SK-N-DZ (cell line): ENCODE measurements around the gene STK35.

Experiments
- DNase-seq: peaks from one replicate; pipeline ENCODE4 v3.0.0-alpha.2; 2015; ENCODE audit warnings: low spot score

STK35 gene

GRCh38 chr20:2133318-2134183, 31.9 kb downstream of the STK35 start:
- DNase-seq: no peak

DNA sequence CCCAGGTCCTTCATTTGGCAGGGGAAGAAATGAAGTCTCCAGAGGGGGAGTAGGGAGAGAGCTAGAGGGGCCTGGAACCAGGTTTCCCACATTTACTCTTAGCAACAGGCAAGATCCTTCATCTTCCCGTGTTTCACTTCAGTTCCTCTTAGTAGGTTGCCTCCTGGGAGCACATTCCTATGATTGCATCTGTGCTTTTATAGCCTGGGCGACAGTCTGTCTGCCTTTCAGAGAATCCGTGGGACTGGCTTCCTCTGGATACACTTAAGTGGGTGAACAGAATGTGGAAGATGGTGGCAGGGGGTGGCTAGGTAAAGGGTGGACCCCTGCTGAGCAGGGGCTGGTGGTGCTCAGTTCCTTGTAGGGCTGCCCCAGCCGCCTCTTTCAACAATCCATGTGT, 33.4 kb downstream of the STK35 start:
- no peak for DNase-seq

- DNase-seq: no peak
These were observed 34.6 kb downstream of the STK35 start for GRCh38 chr20:2136275-2136674.

DNA sequence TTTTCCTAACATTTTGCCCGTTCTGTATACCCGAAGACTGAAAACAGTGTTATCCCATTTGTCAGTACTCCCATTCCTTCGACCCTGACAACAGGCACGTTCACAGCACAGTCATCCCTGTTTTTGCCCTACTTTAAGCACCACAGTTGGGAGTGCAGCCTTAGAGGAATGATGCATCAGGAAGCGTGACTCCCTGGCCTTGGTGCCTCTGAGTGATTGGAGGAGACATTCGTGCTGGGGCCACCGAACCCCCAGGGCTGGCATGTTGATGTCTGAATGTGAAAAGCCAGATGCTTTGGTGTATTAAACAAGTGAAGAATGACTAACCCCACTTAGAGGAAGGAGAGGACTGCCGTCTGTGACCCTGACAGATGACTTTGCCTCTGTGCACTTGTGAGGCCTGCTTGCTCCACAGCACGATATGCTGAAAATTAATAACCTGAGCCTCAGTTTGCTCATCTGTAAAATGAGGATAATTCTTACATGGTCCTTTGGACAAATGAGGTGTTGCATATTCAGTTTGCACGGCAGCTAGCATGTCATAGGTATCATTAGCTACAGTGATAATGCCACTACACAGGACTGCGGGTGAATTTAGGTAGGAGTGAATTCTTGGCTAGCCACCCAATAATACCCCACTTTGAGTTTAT, 36.0 kb downstream of the STK35 start:
- DNase-seq: no peak

- DNase-seq: no peak
These were observed 36.8 kb downstream of the STK35 start for GRCh38 chr20:2138396-2138795.

DNA sequence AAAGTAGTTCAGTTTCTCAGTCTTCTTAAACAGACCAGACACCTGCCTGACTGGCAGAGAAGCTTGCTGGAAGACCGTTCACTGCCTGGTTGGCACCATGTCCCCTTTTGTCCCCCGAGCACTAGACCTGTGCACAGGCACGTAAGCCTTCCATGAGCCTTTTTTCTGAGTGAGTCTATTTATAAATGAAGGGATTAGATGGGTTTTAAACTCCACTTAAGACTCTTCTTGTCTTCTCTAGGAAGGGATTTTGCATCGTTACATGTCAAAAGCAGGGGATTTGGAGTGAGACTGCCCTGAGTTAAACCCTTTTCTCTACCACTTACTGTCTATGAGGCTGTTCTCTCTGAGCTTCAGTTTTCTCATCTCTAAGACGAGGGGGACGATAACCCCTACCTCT, 37.6 kb downstream of the STK35 start:
- DNase-seq: no peak

DNA sequence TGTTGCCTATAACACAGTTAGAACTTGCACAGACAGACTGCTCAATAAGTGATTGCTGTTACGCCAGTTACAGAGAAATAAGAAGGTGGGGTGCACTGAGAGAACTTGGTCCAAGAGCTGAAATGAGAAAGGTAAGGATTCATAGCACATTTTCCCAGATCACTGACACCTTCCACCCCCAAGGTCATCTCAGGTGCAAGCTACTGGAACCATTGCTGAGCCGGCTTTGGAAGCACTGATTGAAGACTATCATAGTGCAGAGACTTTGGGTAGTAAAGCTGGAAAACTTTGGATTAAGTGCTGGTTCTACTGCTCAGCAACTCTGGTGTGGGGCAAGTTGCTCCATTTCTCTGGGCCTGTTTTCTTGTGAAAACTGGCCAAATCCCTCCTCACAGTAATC, 38.1 kb downstream of the STK35 start:
- DNase-seq: no peak

DNA sequence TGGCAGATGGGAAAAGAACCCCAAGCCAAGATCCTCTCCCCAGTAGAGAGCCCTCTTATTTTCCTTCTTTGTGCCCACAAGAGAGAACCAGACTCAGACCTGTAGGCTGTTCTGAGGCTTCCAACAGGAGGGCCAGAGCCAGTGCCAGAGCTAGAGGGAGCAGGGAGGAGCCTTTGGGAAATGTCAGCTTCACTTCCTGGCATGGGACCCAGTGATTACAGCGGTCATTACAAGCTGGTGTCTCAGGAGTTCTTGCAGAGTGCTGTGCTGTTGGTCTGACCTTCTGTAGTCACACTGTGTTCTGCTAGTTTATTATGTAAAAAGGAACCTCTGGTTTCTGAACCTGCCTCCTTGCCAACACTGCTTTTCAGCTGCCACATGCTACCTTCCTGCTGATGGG, 38.9 kb downstream of the STK35 start:
- DNase-seq: no peak

DNA sequence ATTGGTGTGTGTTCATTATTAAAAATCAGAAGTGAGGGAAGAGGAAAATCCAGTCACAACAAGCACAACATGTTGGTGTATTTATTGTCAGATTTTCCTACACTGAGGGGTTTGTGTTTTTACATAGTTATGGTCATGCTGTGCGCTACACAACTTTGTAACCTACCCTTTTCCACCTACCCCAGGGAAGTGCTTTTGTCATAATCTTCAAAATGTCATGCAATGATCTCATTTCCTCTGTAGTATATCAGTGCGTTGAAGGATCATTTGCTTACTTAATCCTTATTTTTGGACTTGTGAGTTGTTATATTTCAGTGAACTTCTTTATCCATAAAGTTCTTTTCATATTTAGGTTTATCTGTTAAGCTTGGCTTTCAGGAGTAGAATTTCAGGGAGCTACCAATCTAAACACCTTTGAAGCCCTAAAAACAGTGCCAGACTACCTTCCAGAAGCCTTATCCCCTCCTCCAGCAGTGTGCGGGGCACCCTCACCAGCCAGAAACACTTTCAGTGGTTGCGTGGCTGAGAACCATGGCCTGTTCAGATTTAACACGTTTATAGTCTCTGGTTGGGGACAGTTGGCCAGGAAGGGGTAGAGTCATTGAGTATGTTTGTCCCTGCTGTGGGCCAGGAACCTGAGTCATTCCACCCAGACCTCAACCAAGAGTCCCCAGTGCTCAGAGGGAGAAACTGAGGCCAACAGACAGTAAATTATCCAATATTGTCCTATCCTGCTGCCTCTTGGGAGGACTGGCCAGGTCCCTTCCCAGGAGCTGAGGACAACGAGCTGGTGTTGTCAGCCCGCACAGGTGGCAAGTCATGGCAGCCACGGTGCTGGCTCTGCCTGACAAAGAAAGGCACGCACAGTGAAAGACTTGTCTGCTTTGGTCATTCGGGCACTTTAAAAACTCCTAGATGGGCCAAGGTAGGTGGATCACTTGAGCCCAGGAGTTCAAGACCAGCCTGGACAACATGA, 40.3 kb downstream of the STK35 start:
- no peak for DNase-seq

DNA sequence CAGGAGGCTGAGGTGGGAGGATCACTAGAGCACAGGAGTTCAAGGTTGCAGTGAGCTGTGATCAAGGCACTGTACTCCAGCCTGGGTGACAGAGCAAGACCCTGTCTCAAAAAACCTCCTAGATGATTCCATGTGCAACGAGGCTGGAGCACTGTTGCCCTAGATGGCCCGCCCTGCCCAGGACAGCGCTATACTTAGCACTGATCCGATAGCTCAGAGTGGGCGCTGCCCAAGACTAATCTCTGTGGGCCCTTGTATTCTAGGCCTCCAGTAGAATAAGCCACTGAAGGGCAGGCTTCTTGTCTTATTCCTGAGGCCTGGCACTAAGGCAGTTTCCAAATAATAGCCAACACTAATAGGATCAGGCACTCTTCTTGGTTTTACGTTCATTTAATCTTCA, 41.0 kb downstream of the STK35 start:
- DNase-seq: no peak

DNA sequence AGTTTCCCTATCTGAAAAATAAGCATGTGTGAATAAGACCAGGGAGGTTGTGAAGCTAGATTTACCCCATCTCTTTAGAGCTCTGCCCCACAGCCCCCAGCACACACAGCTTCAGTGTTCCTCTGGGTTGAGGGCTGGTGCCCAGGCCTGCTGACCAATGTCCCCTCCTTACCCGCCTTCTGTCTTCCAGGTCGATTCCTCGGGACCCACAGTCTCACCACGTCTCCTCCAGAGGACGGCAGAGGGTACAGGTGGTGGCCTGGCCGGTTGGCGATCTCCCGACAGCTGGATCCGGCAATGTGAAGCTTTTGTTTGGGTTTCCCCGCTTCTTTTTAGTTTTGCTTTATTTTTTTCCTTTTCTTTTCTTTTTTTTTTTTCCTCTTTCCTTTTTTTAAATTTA, 42.0 kb downstream of the STK35 start:
- no peak for DNase-seq

- no peak for DNase-seq
These were observed 43.2 kb downstream of the STK35 start for GRCh38 chr20:2144850-2145249.

GRCh38 chr20:2145376-2145775, 43.7 kb downstream of the STK35 start:
- DNase-seq: no peak

- no peak for DNase-seq
These were observed 44.6 kb downstream of the STK35 start for GRCh38 chr20:2146080-2146867.

DNA sequence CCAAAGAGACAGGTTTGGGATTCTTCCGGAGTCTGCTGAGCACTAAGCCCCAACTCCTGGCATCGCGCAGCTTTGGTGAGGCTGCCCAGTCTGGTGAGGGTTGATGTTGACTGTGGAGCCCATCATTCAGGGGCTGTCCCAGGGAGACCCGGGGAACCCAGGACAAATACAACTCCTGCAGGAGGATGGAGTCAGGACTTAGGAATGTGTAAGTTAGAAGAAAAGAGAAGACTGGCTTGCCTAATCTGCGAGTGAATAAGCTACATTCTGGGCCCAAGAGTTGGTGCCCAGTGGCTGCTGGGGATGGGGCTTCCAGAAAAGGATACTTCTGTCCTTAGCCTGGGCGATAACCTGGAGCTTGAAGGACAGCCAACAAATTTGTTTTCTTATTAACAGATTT, 47.9 kb downstream of the STK35 start:
- no peak for DNase-seq

DNA sequence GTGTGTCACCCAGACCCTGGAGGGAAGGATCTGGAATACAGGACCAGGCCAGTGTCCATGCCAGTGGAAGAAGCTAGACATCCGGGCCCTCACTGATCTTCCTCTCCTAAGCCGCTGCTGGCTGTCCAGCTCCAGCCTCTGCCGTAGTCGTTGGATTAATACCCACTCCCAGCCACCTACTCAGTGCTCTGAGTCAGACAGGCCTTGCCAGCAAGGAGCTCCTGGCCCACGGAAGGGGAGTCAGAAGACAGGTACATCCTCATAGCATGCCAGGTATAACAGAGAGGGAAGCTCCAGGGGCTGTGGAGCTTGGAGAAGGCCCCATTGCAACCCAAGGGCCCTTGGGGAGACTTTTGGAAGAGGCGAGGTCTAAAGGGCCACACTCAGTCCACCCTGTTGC, 49.0 kb downstream of the STK35 start:
- DNase-seq: no peak

- no peak for DNase-seq
These were observed 50.2 kb downstream of the STK35 start for GRCh38 chr20:2151858-2152281.

- no peak for DNase-seq
These were observed 50.7 kb downstream of the STK35 start for GRCh38 chr20:2152317-2152716.

DNA sequence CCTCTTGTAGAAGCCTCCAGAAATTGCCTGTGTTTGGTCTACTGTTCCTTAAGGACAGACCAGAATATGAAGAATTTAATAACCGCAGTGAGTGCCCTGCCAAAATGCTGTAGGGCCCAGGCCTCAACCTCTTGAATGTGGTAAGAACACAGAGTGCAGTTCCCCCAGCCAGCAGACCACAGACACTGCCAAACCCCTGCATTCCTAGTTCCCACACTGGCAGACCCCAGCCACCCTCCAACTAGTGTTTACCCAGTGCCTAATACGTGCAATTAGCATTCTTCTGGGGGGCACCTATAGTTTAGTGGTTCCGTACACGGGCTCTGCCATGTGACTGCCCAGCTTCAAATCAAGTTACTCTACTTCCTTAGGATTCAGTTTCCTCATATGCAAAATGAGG, 51.7 kb downstream of the STK35 start:
- no peak for DNase-seq

DNA sequence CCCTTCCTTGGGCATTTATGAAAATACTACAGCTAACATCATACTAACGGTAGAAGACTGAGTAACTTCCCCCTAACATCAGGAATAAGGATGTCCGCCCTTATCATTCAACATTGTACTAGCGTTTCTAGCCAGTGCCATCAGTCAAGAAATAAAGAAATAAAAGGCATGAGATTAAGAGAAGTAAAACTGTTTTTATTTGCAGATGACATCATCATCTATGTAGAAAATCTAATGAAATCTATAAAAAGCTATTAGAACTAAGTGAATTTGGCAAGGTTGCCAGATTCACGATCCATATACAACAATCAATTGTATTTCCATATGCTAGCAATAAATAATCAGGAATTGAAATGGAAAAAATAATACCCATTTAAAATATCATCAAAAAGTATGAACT, 54.6 kb downstream of the STK35 start:
- DNase-seq: no peak
